Activated CD4-positive, alpha-beta T cell treated with anti-CD3 and anti-CD28 coated beads for 48 hours (primary cell): ENCODE results near the gene THEMIS2.
"Not testable (repeated sequence)": the region's sequence is repeated elsewhere in the genome, so short reads cannot be mapped to it uniquely, and the experiment has no call there.

Source experiments
- DNase-seq: peaks from one replicate; pipeline ENCODE4 v3.0.0-alpha.2; 2020

THEMIS2 gene

DNA sequence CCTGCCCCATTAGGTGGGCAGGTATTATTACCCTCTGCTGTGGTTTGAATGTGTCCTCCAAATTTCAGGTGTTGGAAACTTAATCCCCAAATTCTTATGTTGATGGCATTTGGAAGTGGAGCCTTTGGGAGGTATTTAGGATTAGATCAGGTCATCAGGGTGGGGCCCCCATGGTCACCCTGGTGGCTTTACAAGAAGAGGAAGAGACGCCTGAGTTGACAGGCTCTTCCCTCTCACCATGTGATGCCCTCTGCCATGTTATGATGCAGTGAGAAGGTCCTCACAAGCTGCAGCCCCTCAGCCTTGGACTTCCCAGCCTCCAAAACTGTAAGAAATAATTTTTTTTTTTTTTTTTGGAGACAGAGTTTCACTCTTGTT lies 8.8 kb upstream of the THEMIS2 start:
- DNase-seq = no peak

DNA sequence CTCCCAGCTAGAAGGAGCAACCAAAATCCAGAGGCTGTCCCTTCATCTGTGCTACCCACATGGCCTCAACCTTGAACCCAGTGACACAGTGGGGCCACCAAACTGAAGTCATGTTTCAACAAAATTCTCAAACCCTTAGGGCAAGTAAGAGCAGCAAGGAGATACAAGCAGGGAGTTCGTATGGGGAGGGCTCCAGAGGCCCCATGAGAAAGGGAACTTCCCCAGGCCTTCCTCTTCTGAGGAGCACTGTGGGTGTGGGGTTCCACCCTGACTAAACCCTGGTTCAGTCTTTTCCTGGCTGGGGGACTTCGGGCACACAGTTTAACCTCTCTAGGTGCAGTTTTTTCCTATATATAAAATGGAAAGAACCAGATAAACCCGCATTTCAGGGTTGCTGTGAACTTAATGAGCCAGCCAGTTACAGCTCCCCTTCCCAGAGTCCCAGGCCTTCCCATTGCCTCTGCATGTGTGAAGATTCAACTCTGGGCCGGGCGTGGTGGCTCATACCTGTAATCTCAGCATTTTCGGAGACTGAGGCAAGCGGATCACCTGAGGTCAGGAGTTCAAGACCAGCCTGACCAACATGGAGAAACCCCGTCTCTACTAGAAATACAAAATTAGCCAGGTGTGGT lies 8.0 kb upstream of the THEMIS2 start:
- DNase-seq = peak; percentile 58

DNA sequence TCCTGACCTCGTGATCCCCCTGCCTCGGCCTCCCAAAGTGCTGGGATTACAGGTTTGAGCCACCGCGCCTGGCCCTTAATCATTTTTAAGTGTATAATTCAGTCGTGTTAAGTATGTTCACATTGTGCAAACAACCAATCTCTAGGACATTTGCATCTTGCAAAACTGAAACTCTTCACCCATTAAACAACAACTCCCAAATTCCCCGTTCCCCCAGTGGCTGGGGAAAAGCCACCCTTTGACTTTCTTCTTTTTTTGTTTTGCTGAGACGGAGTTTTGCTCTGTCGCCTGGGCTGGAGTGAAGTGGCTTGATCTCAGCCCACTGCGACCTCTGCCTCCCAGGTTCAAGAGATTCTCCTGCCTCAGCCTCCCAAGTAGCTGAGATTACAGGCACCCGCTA lies 6.5 kb upstream of the THEMIS2 start:
- DNase-seq = no peak

DNA sequence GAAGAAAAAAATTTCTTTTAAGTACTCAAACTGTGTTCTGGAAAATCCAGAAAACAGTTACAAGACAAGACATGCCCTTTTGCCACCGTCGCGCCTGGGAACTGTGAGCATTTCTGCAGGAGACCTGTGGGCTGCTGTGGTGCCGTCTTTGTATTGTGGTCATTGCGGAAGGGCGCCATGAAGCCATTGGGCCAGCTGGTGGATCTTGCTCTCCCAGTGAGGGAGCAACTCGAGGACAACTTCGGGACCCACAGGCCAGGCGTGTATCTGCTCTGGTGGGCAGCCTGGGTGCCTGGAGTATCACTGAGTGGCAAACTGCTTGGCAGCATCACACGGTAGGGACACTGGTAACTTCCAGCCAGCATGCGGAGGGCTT lies 3.8 kb upstream of the THEMIS2 start:
- DNase-seq = no peak

DNA sequence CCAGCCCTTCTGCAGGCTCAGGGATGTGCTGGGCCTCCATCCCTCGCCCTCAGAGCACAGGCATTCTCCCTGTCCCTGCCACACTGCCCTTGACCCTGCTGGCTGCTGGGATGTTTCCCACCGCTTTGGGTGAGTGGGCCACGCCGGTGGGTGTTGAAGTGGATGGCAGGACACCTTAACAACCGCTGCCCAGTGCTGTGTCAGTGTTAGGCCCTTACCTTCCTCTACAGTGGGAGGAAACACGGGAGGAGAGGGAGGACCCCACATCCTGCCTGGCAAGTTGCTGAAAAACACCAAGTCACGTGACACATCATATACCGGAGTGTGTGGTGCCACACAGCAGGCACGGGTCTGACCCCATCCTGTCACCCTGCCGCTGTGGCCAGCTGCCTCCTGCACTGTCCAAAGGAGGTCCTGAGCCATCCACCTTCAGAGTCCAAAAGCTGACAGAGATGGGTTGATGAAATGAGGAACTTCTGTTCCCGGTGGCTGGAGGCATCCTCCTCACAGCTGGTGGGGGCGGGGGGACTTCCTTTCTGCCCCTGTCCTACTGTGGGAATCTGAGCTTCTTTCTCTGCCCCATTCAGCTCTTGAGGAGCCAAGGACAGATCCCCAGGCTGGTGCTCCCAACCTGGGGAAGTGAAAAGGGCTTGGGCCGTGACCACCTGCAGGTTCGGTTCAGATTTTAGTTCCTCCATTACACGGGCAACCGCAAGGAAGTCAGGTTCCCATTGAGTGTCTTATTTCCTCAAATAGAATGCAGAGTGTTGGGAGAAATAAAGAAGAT lies 3.2 kb upstream of the THEMIS2 start:
- peak; percentile 63 for DNase-seq

DNA sequence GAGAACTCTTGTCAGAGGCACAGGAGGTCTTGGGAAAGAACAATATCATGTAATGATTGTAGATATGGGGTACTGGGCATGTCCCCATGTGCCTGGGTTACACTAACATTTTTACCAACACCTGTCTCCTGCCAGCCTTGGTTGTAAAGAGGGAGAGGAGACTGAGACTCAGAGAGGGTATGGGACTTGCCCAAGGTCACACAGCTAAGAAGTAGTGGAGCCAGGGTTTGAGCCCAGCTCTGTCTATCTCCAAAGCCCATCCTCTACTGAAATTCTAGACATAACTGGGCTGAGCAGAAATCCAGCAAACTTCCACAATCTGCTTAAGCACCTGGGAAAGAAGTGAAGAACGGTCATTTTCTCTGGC lies 2.6 kb upstream of the THEMIS2 start:
- DNase-seq = no peak

DNA sequence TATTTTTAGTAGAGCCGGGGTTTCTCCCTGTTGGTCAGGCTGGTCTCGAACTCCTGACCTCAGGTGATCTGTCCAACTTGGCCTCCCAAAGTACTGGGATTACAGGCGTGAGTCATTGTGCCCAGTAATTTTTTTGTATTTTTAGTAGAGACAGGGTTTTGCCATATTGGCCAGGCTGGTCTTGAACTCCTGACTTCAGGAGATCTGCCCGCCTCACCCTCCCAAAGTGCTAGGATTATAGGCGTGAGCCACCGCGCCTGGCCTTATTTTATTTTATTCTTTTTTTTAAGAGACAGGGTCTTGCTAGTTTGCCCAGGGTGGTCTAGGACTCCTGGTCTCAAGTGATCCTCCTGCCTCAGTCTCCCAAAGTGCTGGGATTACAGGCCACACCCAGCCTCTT lies 1.3 kb upstream of the THEMIS2 start:
- not testable (repeated sequence) for DNase-seq

DNA sequence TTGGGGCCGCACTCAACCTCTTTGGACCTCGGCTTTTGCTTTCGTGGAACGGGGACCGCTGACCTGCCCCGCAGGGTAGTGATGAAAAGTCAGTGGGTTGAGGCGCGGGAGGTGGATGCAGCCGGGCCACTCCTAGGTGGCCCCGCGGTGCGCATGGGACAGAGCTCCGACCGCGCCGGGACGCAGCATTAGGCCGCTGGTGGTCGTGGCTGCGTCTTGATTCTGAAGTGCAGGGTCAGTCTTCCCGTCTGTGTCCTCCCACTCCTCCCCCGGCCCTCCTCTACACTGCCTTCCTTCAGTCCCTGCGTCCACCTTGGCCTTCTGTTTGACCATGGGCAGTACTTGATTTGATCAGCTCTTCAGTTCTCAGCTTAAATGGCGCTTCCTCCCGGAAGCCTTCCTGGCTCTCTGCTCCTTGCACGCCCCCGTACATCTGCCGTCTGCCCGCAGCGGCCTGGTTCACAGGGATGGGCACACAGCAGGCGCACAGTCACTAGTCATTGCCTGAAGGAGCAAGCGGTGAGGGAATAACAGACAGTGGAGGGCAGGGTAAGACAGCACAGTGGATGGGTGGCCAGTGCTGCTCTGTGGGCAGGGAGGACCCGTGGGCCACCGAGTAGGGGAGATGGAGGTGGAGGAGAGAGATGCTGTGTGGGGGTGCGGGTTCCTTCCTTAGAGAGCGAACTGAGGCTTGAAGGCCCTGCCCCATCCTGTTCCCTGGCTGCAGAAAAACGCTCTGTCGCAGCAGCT lies 633 bp downstream of the THEMIS2 start:
- peak; percentile 68 for DNase-seq

DNA sequence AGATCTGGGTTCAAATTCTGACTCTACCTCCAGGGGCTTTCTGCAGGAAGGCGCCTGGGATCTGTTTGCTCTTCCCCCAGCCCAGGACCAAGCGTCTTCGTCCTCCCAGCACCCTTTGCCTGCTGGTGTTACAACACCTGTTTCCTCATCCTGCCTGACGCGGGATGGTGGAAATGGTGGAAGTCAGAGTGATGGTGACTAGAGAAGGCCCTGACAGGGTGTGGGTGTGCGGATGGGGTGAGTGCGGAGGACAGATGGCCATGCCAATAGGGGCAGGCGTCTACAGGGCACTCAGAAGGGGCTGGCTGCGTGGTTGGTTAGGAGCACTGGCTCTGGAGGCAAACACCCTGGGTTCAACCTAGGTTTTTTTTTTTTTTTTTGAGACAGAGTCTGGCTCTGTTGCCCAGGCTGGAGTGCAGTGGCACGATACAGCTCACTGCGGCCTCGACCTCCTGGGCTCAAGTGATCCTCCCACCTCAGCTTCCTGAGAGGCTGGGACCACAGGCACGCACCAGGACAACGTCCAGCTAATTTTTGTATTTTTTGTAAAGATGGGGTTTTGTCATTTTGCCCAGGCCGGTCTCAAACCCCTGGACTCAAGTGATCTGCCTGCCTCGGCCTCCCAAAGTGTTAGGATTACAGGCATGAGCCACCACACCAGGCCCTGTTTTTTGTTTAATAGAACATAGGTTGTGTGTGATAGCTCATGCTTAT lies 1.5 kb downstream of the THEMIS2 start:
- peak; percentile 29 for DNase-seq

DNA sequence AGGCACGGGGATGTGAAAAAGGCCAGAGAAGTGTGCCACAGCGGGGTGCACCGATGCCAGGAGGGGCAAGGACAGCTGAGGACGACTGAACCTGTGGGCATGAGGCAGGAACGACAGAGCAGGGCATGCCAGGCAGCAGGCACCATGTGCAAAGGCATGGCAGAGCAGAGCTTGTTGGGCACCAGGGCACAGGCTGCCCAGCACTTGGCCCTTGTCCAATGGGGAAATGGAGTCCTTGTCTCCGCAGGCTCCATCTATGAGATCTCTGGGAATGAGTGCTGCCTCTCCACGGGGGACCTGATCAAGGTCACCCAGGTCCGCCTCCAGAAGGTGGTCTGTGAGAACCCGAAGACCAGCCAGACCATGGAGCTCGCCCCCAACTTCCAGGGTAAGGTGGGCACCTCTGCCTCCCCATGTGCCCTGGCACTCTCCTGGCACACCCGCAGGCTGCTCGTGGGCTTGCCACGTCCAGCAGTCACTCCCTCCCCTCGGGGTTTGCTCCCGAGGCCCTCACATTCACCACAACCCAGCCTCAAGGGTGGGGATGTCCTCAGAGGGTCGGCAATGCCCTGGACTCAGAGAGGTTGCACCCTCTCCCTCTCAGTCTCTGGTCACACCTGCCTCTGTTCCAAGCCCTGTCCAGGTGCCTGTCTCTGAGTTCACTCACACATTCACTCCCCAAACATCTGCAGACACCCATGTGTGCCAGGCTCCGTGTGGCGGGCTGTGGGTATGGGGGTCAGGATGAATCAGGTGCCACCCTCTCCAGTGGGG lies 4.2 kb downstream of the THEMIS2 start:
- DNase-seq = no peak

DNA sequence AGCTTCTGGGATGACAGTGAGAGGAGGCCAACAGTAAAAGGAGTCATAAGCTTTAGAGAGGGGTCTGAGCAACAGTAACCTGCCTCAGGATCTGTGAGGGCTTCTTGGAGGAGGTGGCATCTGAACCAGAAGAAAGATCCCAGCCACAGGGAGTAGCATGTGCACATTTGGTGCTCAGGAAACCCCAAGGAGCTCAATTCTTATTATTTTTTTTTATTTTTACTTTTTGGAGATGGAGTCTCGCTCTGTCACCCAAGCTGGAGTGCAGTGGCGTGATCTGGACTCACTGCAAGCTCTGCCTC lies 4.7 kb downstream of the THEMIS2 start:
- no peak for DNase-seq

DNA sequence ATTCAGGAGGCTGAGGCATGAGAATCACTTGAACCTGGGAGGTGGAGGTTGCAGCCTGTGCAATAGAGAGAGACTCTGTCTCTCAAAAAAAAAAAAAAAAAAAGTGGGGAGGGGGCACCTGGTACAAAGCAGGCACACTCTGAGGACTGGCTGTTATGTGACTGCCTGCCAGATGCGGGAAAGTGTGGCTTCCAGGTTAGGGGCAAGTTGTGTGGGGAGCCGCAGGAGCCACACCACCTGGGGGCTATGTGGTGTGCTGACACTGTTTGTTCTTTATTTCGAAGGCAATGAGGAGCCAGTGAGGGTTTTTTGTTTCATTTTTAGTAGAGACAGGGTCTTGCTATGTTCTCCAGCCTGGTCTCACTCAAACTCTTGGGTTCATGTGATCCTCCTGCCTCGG lies 5.7 kb downstream of the THEMIS2 start:
- DNase-seq = no peak

DNA sequence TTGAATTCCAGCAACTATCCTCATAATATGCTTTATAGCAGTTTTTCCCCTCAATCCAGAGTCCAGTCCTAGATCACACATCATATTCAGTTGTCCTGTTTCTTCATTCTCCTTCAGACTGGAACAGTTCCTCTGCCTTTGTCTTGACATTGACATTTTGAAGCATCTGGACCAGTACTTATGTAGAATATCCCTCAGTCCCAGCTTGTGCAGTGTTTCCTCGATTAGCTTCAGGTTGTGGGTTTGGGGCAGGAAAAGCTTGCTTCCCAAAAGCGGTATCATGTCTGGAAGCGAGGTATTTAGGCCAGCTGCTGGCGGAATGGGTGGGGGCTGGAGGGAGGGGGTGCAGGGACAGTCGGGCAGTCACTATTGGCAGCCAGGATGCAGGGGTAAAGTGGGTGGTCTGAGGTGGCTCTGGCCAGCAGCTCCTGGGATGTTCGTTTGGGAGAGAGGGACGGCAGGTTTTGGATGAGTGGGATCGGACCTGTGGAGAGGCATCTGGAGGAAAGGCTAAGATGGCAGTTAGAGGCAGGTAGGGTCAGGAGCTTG lies 6.5 kb downstream of the THEMIS2 start:
- DNase-seq = no peak

DNA sequence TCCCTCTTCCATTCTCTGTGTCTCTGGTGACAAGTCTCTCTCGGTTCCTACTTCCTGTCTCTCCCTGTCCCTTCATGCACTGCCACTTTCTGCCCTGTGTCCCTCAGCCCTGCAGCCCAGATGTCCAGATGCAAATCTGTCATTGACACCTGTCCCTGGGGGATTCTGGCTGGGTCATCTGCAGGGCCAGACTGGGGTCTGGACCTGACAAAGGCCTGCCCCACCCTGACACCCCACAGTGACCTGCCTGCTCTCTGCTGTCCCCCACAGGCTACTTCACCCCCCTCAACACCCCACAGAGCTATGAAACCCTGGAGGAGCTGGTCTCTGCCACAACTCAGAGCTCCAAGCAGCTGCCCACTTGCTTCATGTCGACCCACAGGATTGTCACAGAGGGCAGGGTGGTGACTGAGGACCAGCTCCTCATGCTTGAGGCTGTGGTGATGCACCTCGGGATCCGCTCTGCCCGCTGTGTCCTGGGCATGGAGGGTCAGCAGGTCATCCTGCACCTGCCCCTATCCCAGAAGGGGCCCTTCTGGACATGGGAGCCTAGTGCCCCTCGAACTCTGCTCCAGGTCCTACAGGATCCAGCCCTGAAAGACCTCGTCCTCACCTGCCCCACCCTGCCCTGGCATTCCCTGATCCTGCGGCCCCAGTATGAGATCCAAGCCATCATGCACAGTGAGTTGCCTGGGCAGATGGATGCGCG lies 7.2 kb downstream of the THEMIS2 start:
- no peak for DNase-seq

DNA sequence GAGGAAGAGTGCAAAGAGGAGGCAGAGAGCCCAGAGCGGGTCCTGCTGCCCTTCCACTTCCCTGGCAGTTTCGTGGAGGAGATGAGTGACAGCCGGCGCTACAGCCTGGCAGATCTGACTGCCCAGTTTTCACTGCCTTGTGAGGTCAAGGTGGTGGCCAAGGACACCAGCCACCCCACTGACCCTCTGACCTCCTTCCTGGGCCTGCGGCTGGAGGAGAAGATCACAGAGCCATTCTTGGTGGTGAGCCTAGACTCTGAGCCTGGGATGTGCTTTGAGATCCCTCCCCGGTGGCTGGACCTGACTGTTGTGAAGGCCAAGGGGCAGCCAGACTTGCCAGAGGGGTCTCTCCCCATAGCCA lies 10.2 kb downstream of the THEMIS2 start:
- no peak for DNase-seq

DNA sequence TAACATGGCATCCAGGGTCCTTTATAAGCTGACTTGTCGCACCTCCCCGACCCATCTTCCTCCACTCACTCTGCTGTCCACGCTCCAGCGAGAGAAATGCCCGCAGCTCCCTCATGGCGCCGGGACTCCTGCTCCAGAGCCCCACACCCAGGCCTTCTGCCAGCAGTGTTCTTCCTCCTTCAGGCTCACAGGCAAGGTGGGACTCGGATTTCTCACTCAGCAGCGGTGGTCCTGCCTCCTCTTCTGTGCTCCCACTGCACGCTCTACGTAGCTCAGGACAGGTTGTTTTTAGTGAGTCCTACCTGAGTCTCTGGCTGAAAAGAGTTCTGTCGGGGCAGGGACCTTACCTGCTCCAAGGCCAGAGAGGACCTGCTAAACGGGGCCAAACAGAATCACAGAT lies 11.2 kb downstream of the THEMIS2 start:
- no peak for DNase-seq

DNA sequence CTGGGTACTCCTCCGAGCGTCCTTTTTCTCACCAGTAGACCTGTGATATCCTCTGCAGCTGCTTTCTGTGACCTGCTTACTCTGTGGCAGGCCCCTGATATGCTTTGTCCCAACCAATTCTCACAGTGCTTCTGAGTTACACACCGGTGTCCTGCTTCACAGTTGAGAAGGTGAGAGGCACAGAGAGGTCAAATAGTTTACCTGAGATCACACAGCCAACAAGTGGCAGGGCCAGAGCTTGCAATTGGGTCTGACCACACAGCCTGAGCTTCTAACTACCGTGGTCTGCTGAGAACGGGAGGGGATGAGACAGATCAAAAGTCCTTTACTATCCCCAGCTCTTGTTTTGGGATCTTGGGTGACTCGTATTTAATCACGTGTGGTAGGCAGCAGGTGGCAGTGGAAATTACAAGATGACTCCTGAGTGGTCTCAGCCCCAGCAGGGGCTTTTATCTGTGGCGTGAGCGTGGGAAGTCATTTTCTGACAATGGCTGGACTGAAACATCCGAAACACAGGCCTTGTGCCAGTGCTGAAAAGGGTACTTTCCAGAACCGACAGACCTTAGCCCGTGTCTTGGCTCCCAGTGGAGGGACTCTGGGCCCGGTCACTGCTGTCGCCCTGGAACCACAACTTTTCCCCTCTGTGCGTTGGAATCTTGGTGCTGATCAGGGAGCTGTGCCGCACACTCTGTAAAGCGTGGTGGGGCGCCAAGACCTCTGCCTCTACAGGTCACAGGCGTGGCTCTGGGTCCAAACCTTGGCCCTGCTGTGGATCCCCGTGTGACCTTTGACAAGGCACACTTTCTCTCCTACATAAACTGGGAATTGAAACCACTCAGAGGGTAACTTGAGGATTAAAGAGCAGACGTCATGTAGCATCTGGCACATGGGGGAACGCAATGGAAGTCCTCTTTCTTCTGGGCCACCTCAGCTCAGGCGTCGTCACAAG lies 11.9 kb downstream of the THEMIS2 start:
- DNase-seq = no peak

DNA sequence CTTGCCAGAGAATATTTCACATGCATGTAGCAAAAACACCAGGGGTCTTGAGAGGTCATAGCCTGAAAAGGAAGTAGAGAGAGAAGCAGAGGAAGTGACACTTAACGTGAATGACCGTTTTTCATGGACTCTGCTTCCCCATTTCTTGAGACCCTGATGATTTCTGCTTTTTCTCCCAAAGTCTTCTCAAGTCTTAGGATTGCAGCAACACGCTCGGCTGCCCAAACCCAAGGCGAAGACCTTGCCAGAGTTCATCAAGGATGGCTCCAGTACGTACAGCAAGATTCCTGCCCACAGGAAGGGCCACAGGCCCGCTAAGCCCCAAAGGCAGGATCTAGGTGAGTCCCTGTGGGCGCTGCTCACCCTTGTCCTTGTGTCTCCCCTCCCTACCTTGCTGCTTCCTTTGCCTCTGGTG lies 12.8 kb downstream of the THEMIS2 start:
- no peak for DNase-seq

DNA sequence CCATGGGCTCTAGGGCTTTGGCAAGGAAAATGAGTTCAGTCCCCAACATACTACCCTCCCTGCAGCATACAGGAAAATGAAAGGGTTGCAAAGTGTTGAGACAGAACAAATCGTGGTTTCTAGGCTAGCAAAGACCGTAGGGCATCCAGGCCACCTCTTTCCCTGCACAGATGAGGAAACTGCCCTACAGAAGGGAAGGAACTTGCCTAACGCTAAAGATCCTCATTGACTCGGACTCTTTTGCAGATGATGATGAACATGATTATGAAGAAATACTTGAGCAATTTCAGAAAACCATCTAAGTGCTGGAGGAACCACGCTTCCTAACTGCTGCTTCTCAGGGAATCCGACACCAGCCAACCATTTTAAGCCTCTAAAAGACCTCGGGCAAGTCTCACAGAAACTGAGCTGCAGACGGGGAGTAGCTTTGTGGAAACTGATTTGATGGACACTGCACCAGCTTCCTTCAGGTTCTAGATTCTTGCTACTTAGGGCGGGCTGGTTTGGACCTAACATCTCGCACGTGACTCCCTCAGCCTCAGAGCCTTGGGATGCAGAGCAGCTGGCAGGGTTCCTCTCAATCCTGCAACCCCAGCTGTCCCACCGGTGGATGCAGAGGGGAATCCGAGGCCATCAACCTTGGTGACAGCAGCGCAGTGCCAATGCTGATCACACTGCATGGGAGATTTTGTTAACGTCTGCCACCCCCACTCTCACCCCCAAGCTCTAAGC lies 13.4 kb downstream of the THEMIS2 start:
- DNase-seq = no peak

DNA sequence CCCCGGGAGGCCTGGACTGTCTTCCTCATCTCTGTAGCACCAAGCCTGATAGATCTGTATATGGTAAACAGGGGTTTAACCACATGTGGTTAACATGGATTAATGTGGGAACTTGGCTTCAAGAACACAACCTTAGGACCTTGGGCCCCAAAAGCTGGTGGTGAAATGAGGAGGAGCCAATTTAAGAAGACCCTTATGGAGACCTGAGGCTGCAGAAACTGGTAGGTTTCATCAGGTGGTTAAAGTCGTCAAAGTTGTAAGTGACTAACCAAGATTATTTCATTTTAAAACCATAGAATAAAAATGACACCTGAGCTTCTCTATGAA lies 14.0 kb downstream of the THEMIS2 start:
- no peak for DNase-seq
